ENCODE results near the gene AMFR. TPM values are rescaled to one million over a fixed set of nuclear protein-coding genes. Genes with fewer than 3 reads are reported as not detected.

AMFR gene
- total RNA-seq, 1 experiment from 2014 or later = 25.6 TPM

DNA sequence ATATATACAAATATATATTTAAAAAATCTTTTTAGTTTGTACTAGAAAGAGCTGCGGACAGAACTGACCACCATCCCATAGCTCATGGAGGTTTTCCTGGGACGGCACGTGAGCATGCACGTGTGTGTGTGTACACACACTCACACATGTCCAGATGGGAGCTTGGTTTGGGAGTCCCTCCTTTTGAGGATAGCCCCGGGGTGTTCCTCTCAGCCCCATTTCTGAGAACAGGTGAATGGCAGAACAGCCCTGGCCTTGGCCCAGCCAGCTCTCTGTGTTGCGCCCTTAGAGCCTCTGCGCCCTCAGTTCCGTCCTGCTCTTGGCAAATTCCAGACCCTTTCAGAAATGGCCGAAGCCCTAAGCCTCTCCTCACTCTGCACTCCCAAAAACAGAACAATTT, 70.1 kb downstream of the AMFR start:
- H3K18ac ChIP-seq (ENCODE audit: insufficient read length, low read depth, low read length) = no peak overlapping the region
- Mint-ChIP-seq H3K4me1 (peaks cover 26 to 41% of the 10 kb centered on the region in 2 experiments), H3K9me3 (no peaks in the 10 kb centered on the region), H3K27ac (no peak overlapping the region), H3K27me3 (ENCODE audit: low read depth) (no peaks in the 10 kb centered on the region; the same call in none of the 2 replicates), H3K36me3 (ENCODE audit: insufficient read depth in 1 of 3, low read depth in 3 of 3) (no peaks in the 10 kb centered on the region; a peak in 1 of 7 replicates), H3K4me3 (no peak overlapping the region)
- H3K9me3 ChIP-seq (ENCODE audit: control insufficient read depth, low read depth, low read length) = no peaks in the 10 kb centered on the region
- H3K4me2 ChIP-seq (ENCODE audit: insufficient read depth, insufficient read length, low read length) = no peak overlapping the region
- H3K4ac ChIP-seq (ENCODE audit: low read depth, low read length) = no peak overlapping the region
- H2BK15ac ChIP-seq (ENCODE audit: low read depth, low read length) = no peak overlapping the region
- TF ChIP-seq, protein P1, sequence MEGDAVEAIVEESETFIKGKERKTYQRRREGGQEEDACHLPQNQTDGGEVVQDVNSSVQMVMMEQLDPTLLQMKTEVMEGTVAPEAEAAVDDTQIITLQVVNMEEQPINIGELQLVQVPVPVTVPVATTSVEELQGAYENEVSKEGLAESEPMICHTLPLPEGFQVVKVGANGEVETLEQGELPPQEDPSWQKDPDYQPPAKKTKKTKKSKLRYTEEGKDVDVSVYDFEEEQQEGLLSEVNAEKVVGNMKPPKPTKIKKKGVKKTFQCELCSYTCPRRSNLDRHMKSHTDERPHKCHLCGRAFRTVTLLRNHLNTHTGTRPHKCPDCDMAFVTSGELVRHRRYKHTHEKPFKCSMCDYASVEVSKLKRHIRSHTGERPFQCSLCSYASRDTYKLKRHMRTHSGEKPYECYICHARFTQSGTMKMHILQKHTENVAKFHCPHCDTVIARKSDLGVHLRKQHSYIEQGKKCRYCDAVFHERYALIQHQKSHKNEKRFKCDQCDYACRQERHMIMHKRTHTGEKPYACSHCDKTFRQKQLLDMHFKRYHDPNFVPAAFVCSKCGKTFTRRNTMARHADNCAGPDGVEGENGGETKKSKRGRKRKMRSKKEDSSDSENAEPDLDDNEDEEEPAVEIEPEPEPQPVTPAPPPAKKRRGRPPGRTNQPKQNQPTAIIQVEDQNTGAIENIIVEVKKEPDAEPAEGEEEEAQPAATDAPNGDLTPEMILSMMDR (conservative IDR thresholded peaks at IDR 0.05) = no peak
- no peak overlapping the region for H4K8ac ChIP-seq (replicated peaks; ENCODE audit: insufficient read length, low read depth, low read length)
- H2BK120ac ChIP-seq (ENCODE audit: low read depth, low read length, poor library complexity, severe bottlenecking) = no peak overlapping the region
- H3K27ac ChIP-seq (ENCODE audit: insufficient read length, low read depth, low read length) = no peak overlapping the region
- H3K79me1 ChIP-seq (ENCODE audit: insufficient read depth, low read depth, low read length, poor library complexity, severe bottlenecking) = no peaks in the 10 kb centered on the region
- H2AFZ ChIP-seq (ENCODE audit: low read length) = no peak overlapping the region
- H4K20me1 ChIP-seq (ENCODE audit: control insufficient read depth, insufficient read depth, insufficient read length) = no peaks in the 10 kb centered on the region
- WGBS (ENCODE audit: extremely low coverage, insufficient read length, low lambda C conversion rate) = no CpG with 5 or more reads among the region's 9 CpGs
- no peak overlapping the region for H2BK5ac ChIP-seq (ENCODE audit: insufficient read length, low read length)
- H2AK5ac ChIP-seq (ENCODE audit: insufficient read length, low read length) = no peak overlapping the region
- no peak for DNase-seq
- H2BK20ac ChIP-seq (ENCODE audit: low read depth, low read length, poor library complexity, severe bottlenecking) = no peak overlapping the region
- H3K14ac ChIP-seq (ENCODE audit: insufficient read depth, low read length) = no peak overlapping the region
- no peak overlapping the region for H3K9ac ChIP-seq (ENCODE audit: extremely low read depth, insufficient read length, low read length)
- no peak overlapping the region for H3K56ac ChIP-seq (ENCODE audit: insufficient read length, low read depth, low read length)
- no peak overlapping the region for H3K23ac ChIP-seq (ENCODE audit: insufficient read length, low read depth, low read length)
- no peaks in the 10 kb centered on the region for H3K79me2 ChIP-seq (ENCODE audit: insufficient read depth, low read length)
- no peak overlapping the region for H2BK12ac ChIP-seq (ENCODE audit: insufficient read length, low read depth, low read length)
- H4K5ac ChIP-seq (ENCODE audit: insufficient read length, low read depth, low read length) = no peak overlapping the region
- H3K4me1 ChIP-seq (ENCODE audit: insufficient read depth, low read length) = no peaks in the 10 kb centered on the region; the same call in 1 of the 2 replicates
- no peaks in the 10 kb centered on the region for H3K23me2 ChIP-seq (ENCODE audit: insufficient read length, low read depth, low read length, poor library complexity, severe bottlenecking)
- H3T11ph ChIP-seq (ENCODE audit: low read length) = no peak overlapping the region
- H3K27me3 ChIP-seq (ENCODE audit: insufficient read depth, low read length) = no peaks in the 10 kb centered on the region
- no peak overlapping the region for H4K91ac ChIP-seq (ENCODE audit: insufficient read length, low read depth, low read length)
